Stimulated activated CD4-positive, alpha-beta T cell treated with anti-CD3 and anti-CD28 coated beads, TNF-alpha, amount 100 ng/mL, for 4 hours (primary cell): ENCODE measurements around the gene DNPEP.

Experiments
- DNase-seq, 3 experiments: peaks; one replicate each; pipeline ENCODE4 v3.0.0-alpha.2; 2020; ENCODE audit warnings: low read depth in 3 of 3

DNPEP gene

GRCh38 chr2:219362072-219362471, 25.6 kb downstream of the DNPEP start:
- no peak for DNase-seq

- no peak for DNase-seq
These were observed 29.3 kb downstream of the DNPEP start for GRCh38 chr2:219358170-219359075.

GRCh38 chr2:219356834-219357233, 30.9 kb downstream of the DNPEP start:
- DNase-seq = no peak

DNA sequence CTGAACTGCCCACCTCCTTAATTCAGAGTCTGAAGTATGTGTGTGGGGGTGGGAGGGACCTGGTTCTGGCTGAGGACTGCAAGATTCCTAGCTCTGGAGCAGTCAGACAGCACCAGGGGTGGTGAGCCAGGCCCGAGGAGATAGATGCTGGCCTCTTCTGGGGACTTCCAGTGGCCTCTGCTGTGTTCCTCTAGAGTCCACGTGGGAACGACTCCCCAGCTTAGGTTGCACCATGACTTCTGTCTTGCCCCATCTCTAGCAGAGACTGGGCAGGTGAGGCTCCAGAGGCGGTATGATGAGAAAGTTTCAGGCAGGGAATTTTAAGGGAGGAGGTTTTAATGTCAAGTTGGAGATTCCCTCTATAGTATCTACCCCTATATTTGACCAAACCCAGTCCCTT, 33.1 kb downstream of the DNPEP start:
- DNase-seq = no peak

- DNase-seq = no peak
These were observed 34.6 kb downstream of the DNPEP start for GRCh38 chr2:219353129-219353528.

GRCh38 chr2:219352448-219353023, 35.2 kb downstream of the DNPEP start:
- peak; percentile 24 to 30 (median 24) for DNase-seq

GRCh38 chr2:219350710-219351221, 36.9 kb downstream of the DNPEP start:
- DNase-seq = no peak

GRCh38 chr2:219350215-219350614, 37.5 kb downstream of the DNPEP start:
- no peak for DNase-seq

GRCh38 chr2:219344751-219345430, 42.8 kb downstream of the DNPEP start:
- no peak for DNase-seq

DNA sequence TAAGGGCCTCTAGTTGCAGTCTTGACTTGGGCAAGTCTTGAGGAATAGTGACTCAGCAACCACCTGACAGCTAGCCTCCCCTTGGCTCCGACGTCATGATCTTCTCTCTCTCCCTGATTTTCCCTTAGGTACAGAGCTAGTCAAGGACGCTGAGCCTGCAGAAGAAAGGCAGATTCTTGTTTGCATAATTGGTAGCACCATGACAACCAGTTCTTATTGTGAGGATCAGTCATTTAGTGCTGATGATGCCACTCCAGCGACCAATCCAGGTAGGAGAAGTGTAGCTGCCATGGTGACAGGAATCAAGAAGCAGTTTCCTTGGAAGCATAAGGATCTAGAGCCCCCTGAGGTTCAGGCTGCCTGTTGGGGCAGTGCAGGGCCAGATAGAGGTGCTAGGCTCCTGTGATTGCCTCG, 52.3 kb downstream of the DNPEP start:
- no peak for DNase-seq

GRCh38 chr2:219334076-219334475, 53.6 kb downstream of the DNPEP start:
- DNase-seq = no peak

- DNase-seq = no peak
These were observed 55.2 kb downstream of the DNPEP start, which contains the start of gene RESP18 for GRCh38 chr2:219332542-219332941. Gene RESP18 (minus strand): TSS chr2:219332744.

DNA sequence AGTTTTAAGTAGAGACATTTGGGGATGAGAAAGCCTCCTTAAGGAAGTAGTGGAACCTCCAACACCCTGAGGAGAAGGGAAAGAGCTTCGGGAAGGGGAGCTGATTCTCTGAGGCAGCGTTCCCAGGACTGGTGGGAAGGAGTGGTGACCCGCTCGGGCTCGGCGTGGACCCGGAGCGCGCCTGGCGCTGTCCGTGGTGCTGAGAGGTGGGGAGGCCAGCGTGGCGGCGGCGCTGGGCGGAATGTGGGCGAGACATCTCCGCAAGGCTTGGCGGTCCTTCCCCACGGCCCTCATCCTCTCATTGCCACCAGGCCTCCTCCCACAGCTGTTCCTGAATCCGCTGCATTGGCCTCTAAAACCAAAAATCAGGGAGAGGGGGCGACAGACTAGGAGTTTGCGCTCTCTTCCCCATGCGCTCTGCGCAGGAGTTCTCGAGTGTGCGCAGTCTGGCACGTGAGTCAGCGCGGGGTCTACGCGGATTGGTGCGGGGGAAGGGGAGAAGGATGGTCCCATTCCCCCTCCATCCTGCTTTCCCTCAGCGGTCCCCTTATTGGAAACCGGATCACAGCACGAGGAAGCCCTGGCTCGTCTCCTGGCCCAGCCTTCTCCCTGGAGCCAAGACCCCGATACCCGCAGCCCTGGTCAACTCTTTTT, 56.0 kb downstream of the DNPEP start:
- no peak for DNase-seq

GRCh38 chr2:219327719-219328118, 60.0 kb downstream of the DNPEP start:
- no peak for DNase-seq

GRCh38 chr2:219325657-219326315, 61.9 kb downstream of the DNPEP start:
- no peak for DNase-seq

DNA sequence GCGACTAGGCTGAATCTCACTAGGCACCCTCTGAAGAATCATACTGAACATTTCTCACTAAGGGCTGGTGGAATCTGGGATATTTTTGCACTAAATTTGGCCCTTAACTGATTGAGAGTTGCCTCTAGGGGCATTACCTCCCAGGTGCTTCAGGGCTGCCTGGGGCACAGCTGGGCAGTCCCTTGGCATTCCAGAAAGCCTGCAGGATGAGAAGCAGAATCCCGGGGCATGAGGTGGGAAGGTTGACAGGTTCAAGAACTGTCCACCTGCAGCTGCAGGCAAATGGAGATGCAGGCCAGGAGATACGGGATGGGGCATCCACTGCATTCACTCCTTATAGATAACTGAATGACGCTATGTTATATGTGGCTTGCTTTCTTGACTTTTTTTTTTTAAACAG, 62.6 kb downstream of the DNPEP start:
- no peak for DNase-seq

GRCh38 chr2:219323434-219323833, 64.3 kb downstream of the DNPEP start:
- no peak for DNase-seq
